ENCODE results near the gene OR5F1. TPM values are rescaled to one million over a fixed set of nuclear protein-coding genes. Genes with fewer than 3 reads are reported as not detected.

Gene OR5F1
- total RNA-seq, 1 experiment from 2014 or later: not detected

- DNase-seq: no peak
- no peak overlapping the region for H3K4me2 ChIP-seq
- no peak overlapping the region for H2AFZ ChIP-seq
- ChIA-PET CTCF (no interaction called here), POLR2A (ENCODE audit: unreplicated experiment) (no interaction called here)
- BruUV-seq (replicated peaks): no TSS peak
- H3K36me3 ChIP-seq (ENCODE audit: low read depth): no peaks in the 10 kb centered on the region
- no peak overlapping the region for H3K4me3 ChIP-seq
- TF ChIP-seq EZH2 (IDR thresholded peaks at IDR 0.05; ENCODE audit: low read depth): no peak
- TF ChIP-seq CTCF (conservative IDR thresholded peaks at IDR 0.05): no peak
- no peaks in the 10 kb centered on the region for H3F3A ChIP-seq (ENCODE audit: insufficient read depth, low read depth)
- H3K9me2 ChIP-seq (ENCODE audit: insufficient read depth): no peaks in the 10 kb centered on the region
- H4K20me1 ChIP-seq (ENCODE audit: insufficient read depth): no peaks in the 10 kb centered on the region
- intact Hi-C loops (cut with micrococcal nuclease; ENCODE audit: unreplicated experiment): no loop called here
- H3K79me2 ChIP-seq (ENCODE audit: low read depth): no peaks in the 10 kb centered on the region
- H3K27me3 ChIP-seq (ENCODE audit: insufficient read depth, low read depth): no peaks in the 10 kb centered on the region
- H3K27ac ChIP-seq: no peak overlapping the region
- H3K4me1 ChIP-seq (replicated peaks; ENCODE audit: insufficient read depth): no peaks in the 10 kb centered on the region
- H3K9me3 ChIP-seq (ENCODE audit: insufficient read depth, low read depth): no peaks in the 10 kb centered on the region
Observed at GRCh38 chr11:55966391-55966790, 28.0 kb downstream of the OR5F1 start.

- intact Hi-C loops (cut with micrococcal nuclease; ENCODE audit: unreplicated experiment): loop anchor here (1.0 kb wide), 1 partner anchor 24 kb away; no protein-coding TSS in a partner anchor
- H3F3A ChIP-seq (ENCODE audit: insufficient read depth, low read depth): no peaks in the 10 kb centered on the region
- POLR2A ChIA-PET (ENCODE audit: unreplicated experiment): no interaction called here
- H4K20me1 ChIP-seq (ENCODE audit: insufficient read depth): 0 out of 2 replicates have a peak, but pooled peaks cover 5% of the 10 kb centered on the region
- BruUV-seq (replicated peaks): no TSS peak
- H3K4me3 ChIP-seq: no peak overlapping the region
- H3K4me2 ChIP-seq: no peak overlapping the region
- no peak overlapping the region for H3K27ac ChIP-seq
- no peaks in the 10 kb centered on the region for H3K4me1 ChIP-seq (replicated peaks; ENCODE audit: insufficient read depth)
- no peak overlapping the region for H2AFZ ChIP-seq
- H3K9me2 ChIP-seq (ENCODE audit: insufficient read depth): no peaks in the 10 kb centered on the region
- no peak for DNase-seq
- no peaks in the 10 kb centered on the region for H3K9me3 ChIP-seq (ENCODE audit: insufficient read depth, low read depth)
- TF ChIP-seq CTCF (conservative IDR thresholded peaks at IDR 0.05) (no peak), EZH2 (IDR thresholded peaks at IDR 0.05; ENCODE audit: low read depth) (no peak)
- no peaks in the 10 kb centered on the region for H3K36me3 ChIP-seq (ENCODE audit: low read depth)
- H3K79me2 ChIP-seq (ENCODE audit: low read depth): no peaks in the 10 kb centered on the region
- CTCF ChIA-PET: no interaction called here
- H3K27me3 ChIP-seq (ENCODE audit: insufficient read depth, low read depth): no peaks in the 10 kb centered on the region
Observed at GRCh38 chr11:55956521-55956920, 37.9 kb downstream of the OR5F1 start.

- Histone ChIP-seq H3K4me2 (no peak overlapping the region), H3K9me2 (ENCODE audit: insufficient read depth) (no peaks in the 10 kb centered on the region), H3K27me3 (ENCODE audit: insufficient read depth, low read depth) (no peaks in the 10 kb centered on the region), H4K20me1 (ENCODE audit: insufficient read depth) (no peaks in the 10 kb centered on the region), H2AFZ (no peak overlapping the region), H3K27ac (no peak overlapping the region), H3K4me1 (replicated peaks; ENCODE audit: insufficient read depth) (no peaks in the 10 kb centered on the region), H3K9me3 (ENCODE audit: insufficient read depth, low read depth) (peaks cover 3% of the 10 kb centered on the region; the same call in 1 of the 2 replicates), H3K36me3 (ENCODE audit: low read depth) (no peaks in the 10 kb centered on the region), H3F3A (ENCODE audit: insufficient read depth, low read depth) (no peaks in the 10 kb centered on the region), H3K79me2 (ENCODE audit: low read depth) (no peaks in the 10 kb centered on the region), H3K4me3 (no peak overlapping the region)
- no peak for DNase-seq
- intact Hi-C loops (cut with micrococcal nuclease; ENCODE audit: unreplicated experiment): no loop called here
- TF ChIP-seq CTCF (conservative IDR thresholded peaks at IDR 0.05) (no peak), EZH2 (IDR thresholded peaks at IDR 0.05; ENCODE audit: low read depth) (no peak)
- no TSS peak for BruUV-seq (replicated peaks)
- CTCF ChIA-PET: no interaction called here
- POLR2A ChIA-PET (ENCODE audit: unreplicated experiment): no interaction called here
Observed at GRCh38 chr11:55949330-55949729, 45.1 kb downstream of the OR5F1 start.

Other genes starting within 250 kb of the OR5F1 start
- gene OR5D13, start 221.2 kb downstream of the OR5F1 start, total RNA-seq (2021): not detected in 2 replicates
- not detected in 2 replicates for gene OR5D14, start 199.1 kb downstream of the OR5F1 start, total RNA-seq (2021)
- gene OR5L1, start 183.3 kb downstream of the OR5F1 start, total RNA-seq (2021): not detected in 2 replicates
- not detected in 2 replicates for gene OR5D18, start 175.0 kb downstream of the OR5F1 start, total RNA-seq (2021)
- gene OR5L2, start 167.4 kb downstream of the OR5F1 start, total RNA-seq (2021): not detected in 2 replicates
- not detected in 2 replicates for gene OR5D16, start 155.9 kb downstream of the OR5F1 start, total RNA-seq (2021)
- gene TRIM51, start 111.3 kb downstream of the OR5F1 start, total RNA-seq (2021): not detected in 2 replicates
- gene OR5W2, start 80.0 kb downstream of the OR5F1 start, total RNA-seq (2021): not detected in 2 replicates
- gene OR5I1, start 58.2 kb downstream of the OR5F1 start, total RNA-seq (2021): not detected in 2 replicates
- gene OR10AG1, start 24.7 kb downstream of the OR5F1 start, total RNA-seq (2021): not detected in 2 replicates
- not detected in 2 replicates for gene OR5AS1, start 33.0 kb upstream of the OR5F1 start, total RNA-seq (2021)
- not detected in 2 replicates for gene OR8I2, start 98.7 kb upstream of the OR5F1 start, total RNA-seq (2021)
- not detected in 2 replicates for gene OR8H2, start 109.1 kb upstream of the OR5F1 start, total RNA-seq (2021)
- not detected in 2 replicates for gene OR8H3, start 127.7 kb upstream of the OR5F1 start, total RNA-seq (2021)
- gene OR8J3, start 145.6 kb upstream of the OR5F1 start, total RNA-seq (2021): not detected in 2 replicates
- gene OR8K5, start 165.7 kb upstream of the OR5F1 start, total RNA-seq (2021): not detected in 2 replicates
- not detected in 2 replicates for gene OR5J2, start 182.0 kb upstream of the OR5F1 start, total RNA-seq (2021)
- gene OR5T2, start 239.6 kb upstream of the OR5F1 start, total RNA-seq (2021): not detected in 2 replicates

Measured in PC-9 (cell line).